HepG2 (cell line): ENCODE data around the gene MED12. TPM values are rescaled to one million over a fixed set of nuclear protein-coding genes. Genes with fewer than 3 reads are reported as not detected.
A peak's percentile ranks its signal among the peaks of the same experiment; 100 is the strongest.

Experiments used
- GABPB1 ChIP-seq: IDR thresholded peaks from 2 replicates; pipeline ENCODE4 v1.6.1; 2016; ENCODE audit warnings: mild to moderate bottlenecking, missing genetic modification reagents, moderate library complexity, missing compliant biosample characterization
- GTF3A ChIP-seq: sonication (generic); formaldehyde crosslinking; conservative IDR thresholded peaks from 2 replicates; pipeline ENCODE4 v1.4.0; 2020; ENCODE audit warnings: mild to moderate bottlenecking, missing genetic modification reagents
- HOXA3 ChIP-seq: sonication (generic); formaldehyde crosslinking; IDR thresholded peaks from 2 replicates; pipeline ENCODE4 v1.5.0; 2020; ENCODE audit warnings: missing genetic modification reagents
- MXI1 ChIP-seq: IDR thresholded peaks from 3 replicates; pipeline ENCODE4 v1.6.1; 2012; ENCODE audit warnings: low read depth, low read length, inconsistent platforms, borderline replicate concordance
- NFYC ChIP-seq: IDR thresholded peaks from 2 replicates; pipeline ENCODE4 v1.6.1; 2016; ENCODE audit warnings: missing genetic modification reagents, missing compliant biosample characterization
- POLR2A ChIP-seq, 2 experiments: IDR thresholded peaks; 2 replicates each; pipeline ENCODE4 v1.6.1; 2011; ENCODE audit warnings: low read depth in 2 of 2, low read length in 2 of 2, mild to moderate bottlenecking in 1 of 2, moderate library complexity in 1 of 2; ENCODE audit not compliant: insufficient read depth in 1 of 2
- SIN3A ChIP-seq: IDR thresholded peaks from 2 replicates; pipeline ENCODE4 v1.6.1; 2011; ENCODE audit warnings: low read depth, mild to moderate bottlenecking, control low read depth, low read length, borderline replicate concordance
- SMYD3 ChIP-seq: sonication (generic); formaldehyde crosslinking; IDR thresholded peaks from 2 replicates; pipeline ENCODE4 v1.8.1; 2023; ENCODE audit warnings: mild to moderate bottlenecking, missing genetic modification reagents
- SP5 ChIP-seq: IDR thresholded peaks from 2 replicates; pipeline ENCODE4 v1.6.1; 2016; ENCODE audit warnings: low read depth, borderline replicate concordance
- SRF ChIP-seq: IDR thresholded peaks from 2 replicates; pipeline ENCODE4 v1.6.1; 2011; ENCODE audit warnings: mild to moderate bottlenecking, low read depth, low read length, moderate library complexity
- TBX2 ChIP-seq: sonication (generic); formaldehyde crosslinking; IDR thresholded peaks from 2 replicates; pipeline ENCODE4 v1.5.0; 2020; ENCODE audit warnings: missing genetic modification reagents, mild to moderate bottlenecking, borderline replicate concordance
- THAP11 ChIP-seq: IDR thresholded peaks from 2 replicates; pipeline ENCODE4 v1.6.1; 2016; ENCODE audit warnings: missing biosample characterization, missing genetic modification reagents
- ZFP82 ChIP-seq: sonication (generic); formaldehyde crosslinking; IDR thresholded peaks from 2 replicates; pipeline ENCODE4 v1.5.1; 2020; ENCODE audit warnings: mild to moderate bottlenecking, missing genetic modification reagents, borderline replicate concordance
- ZNF746 ChIP-seq: sonication (generic); formaldehyde crosslinking; IDR thresholded peaks from 2 replicates; pipeline ENCODE4 v1.8.0; 2022; ENCODE audit warnings: mild to moderate bottlenecking, missing genetic modification reagents
- polyA plus RNA-seq, 8 experiments: library from polyadenylated mRNA; depleted of rRNA in 3 of 8; stranded (reverse) in 7 of 8; unstranded in 1 of 8; fragments of >200 nt; fragmentation: Illumina TruSeq in 4 of 8; extraction: Trizol in 4 of 8; gene quantifications; 2 replicates each; pipeline versions ENCODE4 v1.2.1 to v1.2.3, GENCODE V29; 2011 to 2016; ENCODE audit warnings: low read depth in 4 of 8, missing spikeins in 1 of 8, mixed read lengths in 1 of 8; ENCODE audit not compliant: insufficient read depth in 1 of 8
- total RNA-seq, 5 experiments: library from RNA; depleted of rRNA; stranded (reverse); fragments of >200 nt; fragmentation: Illumina TruSeq; extraction: Trizol; gene quantifications; 2 replicates each; pipeline ENCODE4 v1.2.3, GENCODE V29; 2016; ENCODE audit warnings: low read depth in 1 of 5
- TF ChIP-seq, protein P1 (sequence below): sonication (generic); formaldehyde crosslinking; IDR thresholded peaks from 2 replicates; pipeline ENCODE4 v1.4.0; 2020; ENCODE audit warnings: missing genetic modification reagents; ENCODE audit errors: not compliant biosample characterization
- TF ChIP-seq, protein P2 (sequence below): sonication (generic); formaldehyde crosslinking; IDR thresholded peaks from 2 replicates; pipeline ENCODE4 v1.4.0; 2020; ENCODE audit warnings: missing genetic modification reagents, borderline replicate concordance
- TF ChIP-seq, protein P3 (sequence below): sonication (generic); formaldehyde crosslinking; IDR thresholded peaks from 2 replicates; pipeline ENCODE4 v1.8.0; 2022; ENCODE audit warnings: mild to moderate bottlenecking, missing genetic modification reagents, moderate library complexity
- TF ChIP-seq, protein P4 (sequence below): sonication (generic); formaldehyde crosslinking; IDR thresholded peaks from 2 replicates; pipeline ENCODE4 v1.5.1; 2020; ENCODE audit warnings: missing genetic modification reagents, mild to moderate bottlenecking, borderline replicate concordance
- TF ChIP-seq, protein P5 (sequence below): sonication (generic); formaldehyde crosslinking; IDR thresholded peaks from 2 replicates; pipeline ENCODE4 v1.4.0; 2020; ENCODE audit warnings: missing genetic modification reagents, borderline replicate concordance

Gene MED12
- total and polyA plus RNA-seq, 2 of the 13 experiments (the other 11 are each of a cell fraction or from before 2014, with no cell fraction given), result 9.4 to 15.0 TPM

DNA sequence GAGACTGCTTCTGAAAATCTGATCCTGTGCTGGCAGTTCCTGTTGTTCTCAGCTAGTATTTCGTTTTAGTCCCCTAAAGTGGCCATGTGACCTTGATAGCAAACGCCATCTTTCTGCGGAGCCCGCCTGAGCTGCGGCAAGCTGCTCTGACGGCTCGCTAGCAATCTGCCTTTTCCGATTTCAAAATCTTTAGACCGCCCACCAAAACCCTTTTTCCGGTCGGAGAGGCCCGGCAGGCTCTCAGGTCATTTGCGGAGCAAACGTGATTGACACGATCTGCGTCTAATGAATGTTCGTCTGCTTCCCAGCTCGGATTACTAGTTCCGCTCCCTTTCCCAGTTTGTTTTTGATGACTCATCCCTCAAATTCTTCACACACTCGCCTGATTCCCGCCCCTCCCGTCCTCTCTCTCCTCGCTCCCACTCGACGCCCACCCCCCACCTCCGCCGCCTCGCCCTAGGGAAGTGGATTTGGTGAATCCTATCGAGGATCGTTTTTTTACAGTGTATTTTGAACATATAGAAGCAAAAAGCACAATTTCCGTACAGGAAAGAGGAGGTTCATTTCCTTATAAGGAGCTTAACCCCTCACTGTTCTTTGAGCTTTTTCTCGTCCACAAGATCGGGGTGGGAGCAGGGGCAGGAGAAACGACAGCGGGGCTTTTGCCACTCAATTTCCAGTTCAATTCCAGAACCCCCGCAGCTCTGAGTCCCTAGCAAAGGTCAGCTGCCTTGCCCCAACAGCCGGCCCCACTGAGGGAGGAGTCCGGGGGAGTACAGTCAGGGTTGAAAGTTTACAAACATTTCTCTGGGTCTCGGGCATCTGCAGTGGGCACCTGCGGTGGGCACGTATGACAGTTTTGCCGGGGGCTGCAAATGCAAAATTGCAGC, 63.8 kb downstream of the MED12 start (continued):
- TF ChIP-seq ZFP82 (CRISPR knock-in tag) (no peak), THAP11 (CRISPR knock-in tag) (peak; percentile 67; the same call in 1 of the 2 replicates), TBX2 (CRISPR knock-in tag) (peak; percentile 19; the same call in 1 of the 2 replicates), GABPB1 (peak; percentile 87), SMYD3 (CRISPR knock-in tag) (no peak), SIN3A (0 out of 2 replicates have a peak, but pooled peaks have one; percentile 61), HOXA3 (CRISPR knock-in tag) (peak; percentile 45), POLR2A (IDR thresholded peaks at IDR 0.05; ENCODE audit: insufficient read depth in 1 of 2, low read depth in 2 of 2, low read length in 2 of 2) (peak; percentile 68 to 75), GTF3A (no peak), NFYC (CRISPR knock-in tag) (peak; percentile 89), MXI1 (peak; percentile 80; the same call in 1 of the 3 replicates), SP5 (CRISPR knock-in tag) (peak; percentile 16; the same call in 1 of the 2 replicates), SRF (peak; percentile 56), ZNF746 (CRISPR knock-in tag) (0 out of 2 replicates have a peak, but pooled peaks have one; percentile 7)
- TF ChIP-seq, protein P1, sequence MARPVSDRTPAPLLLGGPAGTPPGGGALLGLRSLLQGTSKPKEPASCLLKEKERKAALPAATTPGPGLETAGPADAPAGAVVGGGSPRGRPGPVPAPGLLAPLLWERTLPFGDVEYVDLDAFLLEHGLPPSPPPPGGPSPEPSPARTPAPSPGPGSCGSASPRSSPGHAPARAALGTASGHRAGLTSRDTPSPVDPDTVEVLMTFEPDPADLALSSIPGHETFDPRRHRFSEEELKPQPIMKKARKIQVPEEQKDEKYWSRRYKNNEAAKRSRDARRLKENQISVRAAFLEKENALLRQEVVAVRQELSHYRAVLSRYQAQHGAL (CRISPR knock-in tag), result no peak
- TF ChIP-seq, protein P2, sequence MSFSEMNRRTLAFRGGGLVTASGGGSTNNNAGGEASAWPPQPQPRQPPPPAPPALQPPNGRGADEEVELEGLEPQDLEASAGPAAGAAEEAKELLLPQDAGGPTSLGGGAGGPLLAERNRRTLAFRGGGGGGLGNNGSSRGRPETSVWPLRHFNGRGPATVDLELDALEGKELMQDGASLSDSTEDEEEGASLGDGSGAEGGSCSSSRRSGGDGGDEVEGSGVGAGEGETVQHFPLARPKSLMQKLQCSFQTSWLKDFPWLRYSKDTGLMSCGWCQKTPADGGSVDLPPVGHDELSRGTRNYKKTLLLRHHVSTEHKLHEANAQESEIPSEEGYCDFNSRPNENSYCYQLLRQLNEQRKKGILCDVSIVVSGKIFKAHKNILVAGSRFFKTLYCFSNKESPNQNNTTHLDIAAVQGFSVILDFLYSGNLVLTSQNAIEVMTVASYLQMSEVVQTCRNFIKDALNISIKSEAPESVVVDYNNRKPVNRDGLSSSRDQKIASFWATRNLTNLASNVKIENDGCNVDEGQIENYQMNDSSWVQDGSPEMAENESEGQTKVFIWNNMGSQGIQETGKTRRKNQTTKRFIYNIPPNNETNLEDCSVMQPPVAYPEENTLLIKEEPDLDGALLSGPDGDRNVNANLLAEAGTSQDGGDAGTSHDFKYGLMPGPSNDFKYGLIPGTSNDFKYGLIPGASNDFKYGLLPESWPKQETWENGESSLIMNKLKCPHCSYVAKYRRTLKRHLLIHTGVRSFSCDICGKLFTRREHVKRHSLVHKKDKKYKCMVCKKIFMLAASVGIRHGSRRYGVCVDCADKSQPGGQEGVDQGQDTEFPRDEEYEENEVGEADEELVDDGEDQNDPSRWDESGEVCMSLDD (CRISPR knock-in tag), result no peak
- TF ChIP-seq, protein P3, sequence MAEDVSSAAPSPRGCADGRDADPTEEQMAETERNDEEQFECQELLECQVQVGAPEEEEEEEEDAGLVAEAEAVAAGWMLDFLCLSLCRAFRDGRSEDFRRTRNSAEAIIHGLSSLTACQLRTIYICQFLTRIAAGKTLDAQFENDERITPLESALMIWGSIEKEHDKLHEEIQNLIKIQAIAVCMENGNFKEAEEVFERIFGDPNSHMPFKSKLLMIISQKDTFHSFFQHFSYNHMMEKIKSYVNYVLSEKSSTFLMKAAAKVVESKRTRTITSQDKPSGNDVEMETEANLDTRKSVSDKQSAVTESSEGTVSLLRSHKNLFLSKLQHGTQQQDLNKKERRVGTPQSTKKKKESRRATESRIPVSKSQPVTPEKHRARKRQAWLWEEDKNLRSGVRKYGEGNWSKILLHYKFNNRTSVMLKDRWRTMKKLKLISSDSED, result no peak
- TF ChIP-seq, protein P4, sequence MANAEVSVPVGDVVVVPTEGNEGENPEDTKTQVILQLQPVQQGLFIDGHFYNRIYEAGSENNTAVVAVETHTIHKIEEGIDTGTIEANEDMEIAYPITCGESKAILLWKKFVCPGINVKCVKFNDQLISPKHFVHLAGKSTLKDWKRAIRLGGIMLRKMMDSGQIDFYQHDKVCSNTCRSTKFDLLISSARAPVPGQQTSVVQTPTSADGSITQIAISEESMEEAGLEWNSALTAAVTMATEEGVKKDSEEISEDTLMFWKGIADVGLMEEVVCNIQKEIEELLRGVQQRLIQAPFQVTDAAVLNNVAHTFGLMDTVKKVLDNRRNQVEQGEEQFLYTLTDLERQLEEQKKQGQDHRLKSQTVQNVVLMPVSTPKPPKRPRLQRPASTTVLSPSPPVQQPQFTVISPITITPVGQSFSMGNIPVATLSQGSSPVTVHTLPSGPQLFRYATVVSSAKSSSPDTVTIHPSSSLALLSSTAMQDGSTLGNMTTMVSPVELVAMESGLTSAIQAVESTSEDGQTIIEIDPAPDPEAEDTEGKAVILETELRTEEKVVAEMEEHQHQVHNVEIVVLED (CRISPR knock-in tag), result no peak
- TF ChIP-seq, protein P5, sequence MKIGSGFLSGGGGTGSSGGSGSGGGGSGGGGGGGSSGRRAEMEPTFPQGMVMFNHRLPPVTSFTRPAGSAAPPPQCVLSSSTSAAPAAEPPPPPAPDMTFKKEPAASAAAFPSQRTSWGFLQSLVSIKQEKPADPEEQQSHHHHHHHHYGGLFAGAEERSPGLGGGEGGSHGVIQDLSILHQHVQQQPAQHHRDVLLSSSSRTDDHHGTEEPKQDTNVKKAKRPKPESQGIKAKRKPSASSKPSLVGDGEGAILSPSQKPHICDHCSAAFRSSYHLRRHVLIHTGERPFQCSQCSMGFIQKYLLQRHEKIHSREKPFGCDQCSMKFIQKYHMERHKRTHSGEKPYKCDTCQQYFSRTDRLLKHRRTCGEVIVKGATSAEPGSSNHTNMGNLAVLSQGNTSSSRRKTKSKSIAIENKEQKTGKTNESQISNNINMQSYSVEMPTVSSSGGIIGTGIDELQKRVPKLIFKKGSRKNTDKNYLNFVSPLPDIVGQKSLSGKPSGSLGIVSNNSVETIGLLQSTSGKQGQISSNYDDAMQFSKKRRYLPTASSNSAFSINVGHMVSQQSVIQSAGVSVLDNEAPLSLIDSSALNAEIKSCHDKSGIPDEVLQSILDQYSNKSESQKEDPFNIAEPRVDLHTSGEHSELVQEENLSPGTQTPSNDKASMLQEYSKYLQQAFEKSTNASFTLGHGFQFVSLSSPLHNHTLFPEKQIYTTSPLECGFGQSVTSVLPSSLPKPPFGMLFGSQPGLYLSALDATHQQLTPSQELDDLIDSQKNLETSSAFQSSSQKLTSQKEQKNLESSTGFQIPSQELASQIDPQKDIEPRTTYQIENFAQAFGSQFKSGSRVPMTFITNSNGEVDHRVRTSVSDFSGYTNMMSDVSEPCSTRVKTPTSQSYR (CRISPR knock-in tag), result peak; percentile 24; the same call in 1 of the 2 replicates
